Activated naive CD8-positive, alpha-beta T cell treated with anti-CD3 and anti-CD28 coated beads, Interleukin-2, amount 10 ng/mL, durations not matched to agents 7 days and 5 days (primary cell): ENCODE data around the gene SULT4A1. TPM values are rescaled to one million over a fixed set of nuclear protein-coding genes. Genes with fewer than 3 reads are reported as not detected.

Experiments
- ATAC-seq: fragments of 150-1000 bp; cut with Tn5 transposase; one replicate; pipeline ENCODE4 v1.10.0; 2021; ENCODE audit warnings: low read depth, moderate library complexity
- POLR2A ChIA-PET: fragments of 350-600 bp; sonication (Branson Sonifier 250); formaldehyde crosslinking; loops from one replicate; lab custom pipeline; 2021; ENCODE audit warnings: antibody characterized with exemption; lab: Charles Lee
- DNase-seq: peaks from one replicate; pipeline ENCODE4 v3.0.0; 2021
- H3K27ac Mint-ChIP-seq: one replicate; pipeline ENCODE4 v1.8.0; 2022; ENCODE audit warnings: mild to moderate bottlenecking, mixed read lengths
- H3K27me3 Mint-ChIP-seq: one replicate; pipeline ENCODE4 v1.8.0; 2022; ENCODE audit warnings: mild to moderate bottlenecking, moderate library complexity, mixed read lengths
- H3K36me3 Mint-ChIP-seq: one replicate; pipeline ENCODE4 v1.8.0; 2021; ENCODE audit warnings: mild to moderate bottlenecking, mixed read lengths
- H3K4me1 Mint-ChIP-seq: one replicate; pipeline ENCODE4 v1.8.0; 2021; ENCODE audit warnings: mixed read lengths
- H3K4me3 Mint-ChIP-seq: one replicate; pipeline ENCODE4 v1.8.0; 2022; ENCODE audit warnings: mild to moderate bottlenecking, moderate library complexity, mixed read lengths
- H3K9me3 Mint-ChIP-seq: one replicate; pipeline ENCODE4 v1.8.0; 2021; ENCODE audit warnings: mixed read lengths
- total RNA-seq, 2 experiments: library from RNA; stranded (reverse); gene quantifications; one replicate each; pipeline ENCODE4 v1.2.3, GENCODE V29; 2021

SULT4A1 gene
- total RNA-seq, 2 experiments from 2014 or later: not detected

DNA sequence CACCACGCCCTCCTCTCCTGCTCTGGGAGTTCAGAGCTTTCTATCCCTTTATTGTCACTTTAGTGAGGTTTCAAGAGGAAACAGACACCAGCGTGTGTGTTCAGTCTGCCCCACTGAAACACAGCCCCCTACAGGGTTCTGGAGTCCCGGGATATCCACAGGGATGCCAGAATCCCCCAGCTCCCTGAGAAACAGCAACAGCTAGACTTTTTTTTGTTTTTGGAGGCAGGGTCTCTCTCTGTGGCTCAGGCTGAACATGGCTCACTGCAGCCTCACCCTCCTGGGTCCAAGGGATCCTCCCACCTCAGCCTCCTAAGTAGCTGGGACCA, 10.4 kb downstream of the SULT4A1 start:
- POLR2A ChIA-PET: no interaction called here
- no peak for ATAC-seq
- Mint-ChIP-seq H3K36me3 (no peaks in the 10 kb centered on the region), H3K9me3 (peaks cover 2% of the 10 kb centered on the region), H3K4me3 (no peak overlapping the region), H3K27me3 (peaks cover 5% of the 10 kb centered on the region), H3K4me1 (peaks cover 2% of the 10 kb centered on the region), H3K27ac (no peak overlapping the region)
- DNase-seq: no peak

GRCh38 chr22:43851058-43851978, 11.0 kb downstream of the SULT4A1 start:
- no peak for ATAC-seq
- Mint-ChIP-seq H3K4me3 (no peak overlapping the region), H3K27ac (no peak overlapping the region), H3K9me3 (no peaks in the 10 kb centered on the region), H3K27me3 (peaks cover 2% of the 10 kb centered on the region), H3K4me1 (peaks cover 2% of the 10 kb centered on the region), H3K36me3 (no peaks in the 10 kb centered on the region)
- POLR2A ChIA-PET: no interaction called here
- no peak for DNase-seq

GRCh38 chr22:43850529-43850928, 11.8 kb downstream of the SULT4A1 start:
- no peak for ATAC-seq
- no peak for DNase-seq
- no peaks in the 10 kb centered on the region for H3K9me3 Mint-ChIP-seq
- no peaks in the 10 kb centered on the region for H3K36me3 Mint-ChIP-seq
- POLR2A ChIA-PET: no interaction called here
- H3K4me3 Mint-ChIP-seq: no peak overlapping the region
- peaks cover 2% of the 10 kb centered on the region for H3K4me1 Mint-ChIP-seq
- H3K27me3 Mint-ChIP-seq: peaks cover 2% of the 10 kb centered on the region
- no peak overlapping the region for H3K27ac Mint-ChIP-seq

- DNase-seq (peak; percentile 12), ATAC-seq (no peak)
- H3K27me3 Mint-ChIP-seq: peaks cover 2% of the 10 kb centered on the region
- H3K27ac Mint-ChIP-seq: no peak overlapping the region
- POLR2A ChIA-PET: no interaction called here
- H3K4me3 Mint-ChIP-seq: no peak overlapping the region
- H3K4me1 Mint-ChIP-seq: peaks cover 2% of the 10 kb centered on the region
- H3K9me3 Mint-ChIP-seq: no peaks in the 10 kb centered on the region
- no peaks in the 10 kb centered on the region for H3K36me3 Mint-ChIP-seq
Observed at GRCh38 chr22:43849731-43850130, 12.6 kb downstream of the SULT4A1 start.

- POLR2A ChIA-PET: no interaction called here
- H3K9me3 Mint-ChIP-seq: no peaks in the 10 kb centered on the region
- no peaks in the 10 kb centered on the region for H3K36me3 Mint-ChIP-seq
- ATAC-seq: no peak
- H3K4me3 Mint-ChIP-seq: no peak overlapping the region
- H3K4me1 Mint-ChIP-seq: peaks cover 2% of the 10 kb centered on the region
- peak; percentile 17 for DNase-seq
- no peak overlapping the region for H3K27ac Mint-ChIP-seq
- H3K27me3 Mint-ChIP-seq: peaks cover 2% of the 10 kb centered on the region
Observed at GRCh38 chr22:43848366-43849171, 13.7 kb downstream of the SULT4A1 start.

DNA sequence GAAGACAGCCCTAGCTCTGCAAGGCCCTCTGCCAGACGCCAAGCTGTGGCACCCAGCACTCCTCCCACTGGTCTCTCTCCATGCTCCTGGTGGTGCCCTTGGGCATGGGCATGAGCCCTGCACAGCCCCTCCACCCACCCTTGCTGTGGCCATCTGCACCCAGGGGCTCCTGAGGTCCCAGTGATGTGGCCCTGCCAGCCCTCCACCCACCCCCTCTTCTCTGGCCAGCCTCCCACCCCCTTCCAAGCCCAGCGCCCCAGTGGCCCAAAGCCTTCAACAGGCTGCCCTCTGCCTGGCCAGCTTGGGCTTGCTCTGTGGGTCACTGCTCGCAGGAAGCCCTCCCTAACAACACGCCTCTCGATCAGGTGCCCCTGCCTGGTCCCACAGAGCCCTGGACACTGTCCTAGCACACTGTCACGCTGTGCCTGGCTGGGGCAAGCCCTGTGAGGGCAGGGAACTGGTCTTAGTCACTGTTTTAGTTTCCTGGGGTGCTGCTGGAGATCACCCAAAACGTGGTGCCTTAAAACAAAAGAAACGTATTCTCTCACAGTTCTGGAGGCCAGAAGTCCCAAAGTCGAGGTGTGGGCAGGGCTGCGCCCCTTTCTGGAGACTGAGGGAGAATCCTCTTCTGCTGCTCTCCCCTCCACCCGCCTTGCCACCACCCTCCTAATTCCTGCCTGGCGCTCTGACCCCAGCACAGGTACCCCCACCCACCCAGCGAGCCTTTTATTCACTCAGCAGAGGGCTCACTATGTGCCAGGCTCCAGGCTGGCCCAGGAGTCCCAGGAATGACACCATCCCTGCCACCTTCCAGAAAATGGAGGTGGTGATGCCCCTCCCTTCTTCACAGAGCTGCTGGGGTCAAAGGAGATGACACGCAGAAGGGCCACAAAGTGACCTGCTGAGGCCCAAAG, 14.7 kb downstream of the SULT4A1 start:
- H3K9me3 Mint-ChIP-seq: no peaks in the 10 kb centered on the region
- H3K27ac Mint-ChIP-seq: no peak overlapping the region
- H3K27me3 Mint-ChIP-seq: no peaks in the 10 kb centered on the region
- POLR2A ChIA-PET: no interaction called here
- ATAC-seq (no peak), DNase-seq (peak; percentile 10)
- H3K4me3 Mint-ChIP-seq: no peak overlapping the region
- peaks cover 2% of the 10 kb centered on the region for H3K4me1 Mint-ChIP-seq
- H3K36me3 Mint-ChIP-seq: no peaks in the 10 kb centered on the region

- Mint-ChIP-seq H3K27me3 (no peaks in the 10 kb centered on the region), H3K9me3 (no peaks in the 10 kb centered on the region), H3K36me3 (no peaks in the 10 kb centered on the region), H3K4me3 (no peak overlapping the region), H3K4me1 (peaks cover 2% of the 10 kb centered on the region), H3K27ac (no peak overlapping the region)
- ATAC-seq: no peak
- DNase-seq: peak; percentile 7
- POLR2A ChIA-PET: no interaction called here
Observed at GRCh38 chr22:43846966-43847365, 15.3 kb downstream of the SULT4A1 start.

- Mint-ChIP-seq H3K27ac (no peak overlapping the region), H3K27me3 (no peaks in the 10 kb centered on the region), H3K9me3 (no peaks in the 10 kb centered on the region), H3K36me3 (no peaks in the 10 kb centered on the region), H3K4me1 (no peaks in the 10 kb centered on the region), H3K4me3 (no peak overlapping the region)
- peak; percentile 6 for DNase-seq
- POLR2A ChIA-PET: no interaction called here
- ATAC-seq: no peak
Observed at GRCh38 chr22:43845981-43846380, 16.3 kb downstream of the SULT4A1 start.

DNA sequence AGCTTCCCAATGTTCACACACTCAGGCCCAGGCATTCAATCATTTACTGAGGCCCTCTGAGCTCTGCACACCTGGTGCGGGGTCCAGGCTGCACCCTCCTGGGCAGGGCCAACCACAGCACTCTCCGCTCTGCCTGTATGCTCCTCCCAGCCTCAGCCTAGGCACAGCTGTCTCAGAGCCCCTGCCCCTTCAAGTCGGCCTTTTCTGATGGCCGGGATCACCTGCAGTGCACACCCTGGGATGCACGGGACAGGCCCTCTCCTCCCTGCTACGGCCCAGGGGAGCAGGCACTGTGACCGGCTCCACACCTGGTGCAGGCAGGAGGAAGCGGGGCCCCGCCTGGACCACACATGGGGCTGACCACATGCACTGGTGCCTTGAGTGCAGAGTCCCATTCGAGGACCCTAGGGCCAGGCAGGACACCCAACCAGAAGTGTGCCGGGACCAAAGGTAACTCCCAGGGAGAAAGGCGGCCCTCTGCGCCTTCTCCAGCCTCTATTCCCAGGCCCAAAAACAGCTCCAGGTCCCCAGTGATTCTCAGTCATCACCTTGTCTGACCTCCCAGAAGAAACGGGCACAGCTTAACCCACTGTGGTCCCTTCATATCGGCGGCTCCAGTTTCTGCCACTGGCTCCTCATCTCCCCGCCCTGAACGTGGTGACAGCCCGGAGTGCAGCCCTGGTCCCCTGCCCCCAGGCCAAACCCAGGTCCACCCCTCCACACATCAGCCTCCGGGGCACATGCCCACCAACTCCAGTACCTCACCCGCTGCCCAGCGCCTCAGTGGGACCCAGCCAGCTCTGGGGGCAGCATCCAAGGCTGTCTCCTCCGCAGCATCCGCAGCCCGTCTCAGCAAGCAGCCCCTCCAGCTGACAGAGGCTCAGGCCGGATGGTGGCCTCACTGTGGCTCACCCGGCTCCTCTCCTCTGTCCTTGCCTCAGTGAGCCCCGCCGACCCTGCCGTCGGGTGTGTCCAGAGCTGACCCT, 17.5 kb downstream of the SULT4A1 start:
- Mint-ChIP-seq H3K4me1 (no peaks in the 10 kb centered on the region), H3K27me3 (no peaks in the 10 kb centered on the region), H3K27ac (no peak overlapping the region), H3K36me3 (no peaks in the 10 kb centered on the region), H3K9me3 (no peaks in the 10 kb centered on the region), H3K4me3 (no peak overlapping the region)
- no peak for DNase-seq
- no peak for ATAC-seq
- POLR2A ChIA-PET: no interaction called here

DNA sequence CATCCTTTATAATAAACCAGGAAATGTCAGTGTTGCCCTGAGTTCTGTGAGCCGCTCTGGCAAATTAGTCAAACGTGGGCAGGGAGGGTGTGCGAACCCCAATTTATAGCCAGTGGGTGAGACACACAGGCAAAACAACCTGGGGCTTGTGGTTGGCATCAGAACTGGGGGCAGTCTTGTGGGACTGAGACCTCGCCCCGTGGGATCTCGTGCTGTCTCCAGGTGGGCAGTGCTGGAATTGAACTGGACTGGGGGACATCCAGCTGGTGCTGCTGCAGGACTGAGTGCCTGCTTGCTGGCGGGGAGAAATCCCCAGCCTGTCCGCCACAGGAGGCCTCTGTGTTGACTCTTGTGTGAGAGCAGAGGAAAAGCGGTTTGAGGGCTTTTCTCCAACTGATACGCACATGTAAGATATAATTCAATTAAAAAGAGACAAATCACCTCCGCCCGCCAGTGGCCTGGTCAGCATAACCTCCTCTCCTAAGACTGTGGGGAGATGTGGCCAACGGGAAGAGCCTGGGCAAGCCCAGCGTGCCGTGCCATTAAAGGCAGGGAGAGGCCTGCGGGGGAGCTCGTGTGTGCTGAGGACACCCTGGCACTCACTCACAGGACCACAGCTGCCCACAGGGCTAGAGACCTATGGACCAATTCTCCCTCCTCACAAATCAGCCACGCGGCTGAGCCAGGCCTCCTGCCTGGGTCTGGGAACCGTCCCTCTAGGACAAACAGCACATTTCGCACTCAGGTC, 18.4 kb downstream of the SULT4A1 start:
- no peaks in the 10 kb centered on the region for H3K27me3 Mint-ChIP-seq
- DNase-seq: no peak
- POLR2A ChIA-PET: no interaction called here
- ATAC-seq: no peak
- H3K4me3 Mint-ChIP-seq: no peak overlapping the region
- no peaks in the 10 kb centered on the region for H3K36me3 Mint-ChIP-seq
- no peaks in the 10 kb centered on the region for H3K9me3 Mint-ChIP-seq
- H3K27ac Mint-ChIP-seq: no peak overlapping the region
- H3K4me1 Mint-ChIP-seq: no peaks in the 10 kb centered on the region

DNA sequence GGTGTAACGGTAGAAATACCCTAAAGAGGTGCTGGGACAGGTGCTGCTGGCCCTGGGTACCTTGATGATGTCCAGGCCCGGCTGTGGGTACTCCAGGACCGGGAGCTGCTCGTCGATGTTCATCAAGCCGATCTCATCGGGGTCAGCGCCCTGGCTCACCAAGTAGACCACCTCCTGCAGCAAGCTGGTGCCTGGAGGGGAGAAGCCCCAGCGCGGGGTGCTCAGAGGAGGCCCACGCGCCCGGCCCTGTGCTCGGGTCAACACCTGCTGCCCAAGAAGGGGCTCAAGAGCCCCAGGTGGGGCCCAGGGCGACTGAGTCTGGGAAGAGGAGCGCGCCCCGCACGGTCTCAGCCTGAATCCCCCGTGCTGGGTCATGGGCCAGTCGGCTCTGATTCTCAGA, 20.6 kb downstream of the SULT4A1 start:
- DNase-seq (no peak), ATAC-seq (no peak)
- POLR2A ChIA-PET: no interaction called here
- Mint-ChIP-seq H3K4me3 (no peak overlapping the region), H3K27ac (no peak overlapping the region), H3K4me1 (no peaks in the 10 kb centered on the region), H3K27me3 (no peaks in the 10 kb centered on the region), H3K36me3 (no peaks in the 10 kb centered on the region), H3K9me3 (no peaks in the 10 kb centered on the region)

DNA sequence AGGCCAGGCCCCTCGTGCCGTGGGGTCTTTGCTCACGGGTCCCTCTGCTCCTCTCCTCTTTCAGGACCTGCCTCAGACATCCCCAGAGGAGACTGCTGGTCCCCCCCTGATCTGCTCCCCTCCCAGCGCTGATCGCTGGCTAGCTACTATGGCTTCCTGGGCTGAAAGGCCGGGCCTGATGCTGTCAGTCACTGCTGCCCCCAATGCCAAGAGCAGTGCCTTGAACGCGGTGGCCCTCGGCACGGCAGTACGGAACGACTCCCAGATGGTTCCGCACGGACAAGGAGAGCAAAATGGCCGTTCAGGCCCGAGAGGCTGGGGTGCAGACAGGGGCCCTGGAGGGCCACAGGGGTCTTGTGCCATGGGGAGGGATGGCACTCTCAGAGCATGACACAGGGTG, 21.5 kb downstream of the SULT4A1 start:
- POLR2A ChIA-PET: no interaction called here
- no peak overlapping the region for H3K27ac Mint-ChIP-seq
- no peaks in the 10 kb centered on the region for H3K9me3 Mint-ChIP-seq
- H3K27me3 Mint-ChIP-seq: no peaks in the 10 kb centered on the region
- no peaks in the 10 kb centered on the region for H3K36me3 Mint-ChIP-seq
- H3K4me1 Mint-ChIP-seq: no peaks in the 10 kb centered on the region
- no peak overlapping the region for H3K4me3 Mint-ChIP-seq
- ATAC-seq (no peak), DNase-seq (no peak)
